WERI-Rb-1 (cell line): ENCODE results near the gene CDH4.

Source experiments
- DNase-seq: peaks from one replicate; pipeline ENCODE4 v3.0.0-alpha.2; 2020
- H3K27ac ChIP-seq: fragments of 250-450 bp; sonication (Bioruptor Pico); 2 replicates; pipeline ENCODE4 v1.5.1; 2020; ENCODE audit warnings: mild to moderate bottlenecking, moderate library complexity
- H3K27me3 ChIP-seq: fragments of 250-450 bp; sonication (Bioruptor Pico); 2 replicates; pipeline ENCODE4 v1.5.1; 2021; ENCODE audit warnings: mild to moderate bottlenecking, low read depth, moderate library complexity; ENCODE audit not compliant: insufficient read depth, severe bottlenecking
- H3K36me3 ChIP-seq: fragments of 250-450 bp; sonication (Bioruptor Pico); 2 replicates; pipeline ENCODE4 v1.5.1; 2020; ENCODE audit warnings: mild to moderate bottlenecking, moderate library complexity
- H3K4me3 ChIP-seq: 2 replicates; pipeline ENCODE4 v1.5.1; 2011; ENCODE audit warnings: low read depth, mild to moderate bottlenecking, control low read depth, low read length
- H3K9me3 ChIP-seq: fragments of 250-450 bp; sonication (Bioruptor Pico); 2 replicates; pipeline ENCODE4 v1.5.1; 2021; ENCODE audit warnings: mild to moderate bottlenecking, moderate library complexity; ENCODE audit not compliant: severe bottlenecking
- TF ChIP-seq, protein P1 (sequence below): IDR thresholded peaks from 2 replicates; pipeline ENCODE4 v1.5.1; 2011; ENCODE audit warnings: low read depth, mild to moderate bottlenecking, control low read depth, inconsistent platforms, low read length

The CDH4 gene

DNA sequence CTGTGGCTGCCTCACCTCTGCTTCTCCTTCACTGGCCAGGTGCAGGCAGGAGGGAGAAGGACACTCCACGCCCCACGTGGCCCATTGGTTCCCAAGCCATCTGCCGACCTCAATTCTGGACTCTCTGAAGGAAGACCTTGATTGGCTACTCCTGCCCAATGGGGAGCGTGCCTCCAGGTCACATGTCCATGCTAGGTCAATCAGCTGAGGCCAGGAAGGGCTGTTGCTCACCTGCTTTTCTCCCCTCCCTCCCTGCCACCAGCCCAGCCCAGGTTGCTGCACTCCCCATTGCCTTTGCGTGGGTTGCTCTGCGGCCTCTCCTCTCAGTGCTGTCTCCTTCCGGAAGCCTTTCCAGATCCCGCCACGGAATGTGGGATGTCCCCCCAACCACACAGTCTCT, 21.9 kb upstream of the CDH4 start:
- no peak overlapping the region for H3K4me3 ChIP-seq
- no peak for DNase-seq
- peaks cover 55% of the 10 kb centered on the region for H3K27me3 ChIP-seq
- no peaks in the 10 kb centered on the region for H3K36me3 ChIP-seq
- H3K27ac ChIP-seq = no peak overlapping the region
- peaks cover 3% of the 10 kb centered on the region for H3K9me3 ChIP-seq
- TF ChIP-seq, protein P1, sequence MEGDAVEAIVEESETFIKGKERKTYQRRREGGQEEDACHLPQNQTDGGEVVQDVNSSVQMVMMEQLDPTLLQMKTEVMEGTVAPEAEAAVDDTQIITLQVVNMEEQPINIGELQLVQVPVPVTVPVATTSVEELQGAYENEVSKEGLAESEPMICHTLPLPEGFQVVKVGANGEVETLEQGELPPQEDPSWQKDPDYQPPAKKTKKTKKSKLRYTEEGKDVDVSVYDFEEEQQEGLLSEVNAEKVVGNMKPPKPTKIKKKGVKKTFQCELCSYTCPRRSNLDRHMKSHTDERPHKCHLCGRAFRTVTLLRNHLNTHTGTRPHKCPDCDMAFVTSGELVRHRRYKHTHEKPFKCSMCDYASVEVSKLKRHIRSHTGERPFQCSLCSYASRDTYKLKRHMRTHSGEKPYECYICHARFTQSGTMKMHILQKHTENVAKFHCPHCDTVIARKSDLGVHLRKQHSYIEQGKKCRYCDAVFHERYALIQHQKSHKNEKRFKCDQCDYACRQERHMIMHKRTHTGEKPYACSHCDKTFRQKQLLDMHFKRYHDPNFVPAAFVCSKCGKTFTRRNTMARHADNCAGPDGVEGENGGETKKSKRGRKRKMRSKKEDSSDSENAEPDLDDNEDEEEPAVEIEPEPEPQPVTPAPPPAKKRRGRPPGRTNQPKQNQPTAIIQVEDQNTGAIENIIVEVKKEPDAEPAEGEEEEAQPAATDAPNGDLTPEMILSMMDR = no peak

DNA sequence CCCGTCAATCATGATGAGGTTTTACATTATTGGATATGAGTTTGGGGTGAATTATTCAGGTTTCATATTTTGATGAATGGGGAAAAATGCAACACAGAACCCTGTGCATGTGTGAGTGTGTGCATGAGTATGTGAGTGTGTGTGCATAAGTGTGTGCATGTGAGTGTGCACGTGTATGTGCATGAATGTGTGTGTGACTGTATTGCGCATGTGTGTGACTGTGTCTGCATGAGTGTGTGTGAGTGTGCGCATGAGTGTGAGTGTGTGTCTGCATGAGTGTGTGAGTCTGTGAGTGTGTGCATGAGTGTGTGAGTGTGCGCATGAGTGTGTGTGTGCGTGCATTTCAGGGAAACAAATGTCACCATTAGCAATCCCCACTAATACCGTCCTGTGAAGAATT, 18.5 kb upstream of the CDH4 start:
- Histone ChIP-seq H3K4me3 (no peak overlapping the region), H3K27ac (no peak overlapping the region), H3K27me3 (peaks cover 51% of the 10 kb centered on the region), H3K9me3 (peaks cover 3% of the 10 kb centered on the region), H3K36me3 (no peaks in the 10 kb centered on the region)
- DNase-seq = no peak
- TF ChIP-seq, protein P1 = no peak

DNA sequence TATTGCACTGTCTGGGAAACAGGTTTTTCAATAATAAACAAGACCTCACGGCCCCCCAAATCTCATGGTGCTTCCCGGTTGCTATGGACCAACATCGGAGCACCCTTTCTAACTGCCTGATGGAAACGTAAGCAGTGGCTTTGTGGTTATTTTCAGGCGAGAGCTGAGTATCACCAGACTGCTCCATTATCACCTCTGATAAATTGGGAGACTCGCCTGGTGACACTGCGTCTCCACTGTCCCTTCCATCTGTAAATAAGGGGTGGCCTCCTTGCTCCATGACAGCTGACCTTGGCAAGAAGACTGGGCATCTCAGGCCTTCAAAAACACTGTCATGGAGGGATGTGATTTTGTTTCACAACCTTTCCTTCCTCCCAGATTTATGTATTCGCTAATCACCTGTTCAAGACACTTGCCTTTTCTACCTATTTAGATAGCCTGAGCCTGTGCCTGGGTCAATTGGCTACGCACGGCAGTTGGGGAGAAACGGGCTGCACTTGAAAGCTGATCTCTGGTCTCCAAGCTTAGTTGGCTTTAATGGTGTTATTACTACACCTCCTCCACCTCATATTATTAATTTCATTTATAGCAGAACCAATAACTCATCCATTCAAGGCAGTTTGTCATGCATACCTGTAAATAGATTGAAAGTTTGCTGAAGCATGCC, 17.7 kb upstream of the CDH4 start:
- no peaks in the 10 kb centered on the region for H3K36me3 ChIP-seq
- H3K27ac ChIP-seq = no peak overlapping the region
- no peak overlapping the region for H3K4me3 ChIP-seq
- peaks cover 47% of the 10 kb centered on the region for H3K27me3 ChIP-seq
- peaks cover 3% of the 10 kb centered on the region for H3K9me3 ChIP-seq
- TF ChIP-seq, protein P1 = no peak
- no peak for DNase-seq

DNA sequence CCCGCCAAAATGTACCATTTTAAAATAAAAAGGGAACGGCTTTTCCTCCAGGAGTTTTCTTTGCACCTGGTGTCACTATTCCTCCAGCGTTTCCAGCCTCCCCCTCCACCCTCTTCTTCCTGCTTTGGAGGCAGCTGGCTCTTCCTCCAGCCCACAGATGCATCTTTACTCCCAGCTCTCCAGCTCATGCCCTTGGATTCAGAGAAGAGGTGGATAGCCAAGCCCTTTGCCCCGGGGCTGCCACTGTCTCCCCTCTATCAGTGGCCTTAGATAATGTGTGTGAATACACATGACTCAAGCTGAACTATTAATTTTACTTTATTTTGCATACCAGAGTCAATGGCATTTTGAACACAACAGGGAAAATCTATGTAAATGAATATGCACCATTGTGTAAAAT, 15.3 kb upstream of the CDH4 start:
- Histone ChIP-seq H3K27me3 (peaks cover 62% of the 10 kb centered on the region), H3K27ac (no peak overlapping the region), H3K4me3 (no peak overlapping the region), H3K9me3 (no peaks in the 10 kb centered on the region), H3K36me3 (no peaks in the 10 kb centered on the region)
- no peak for DNase-seq
- TF ChIP-seq, protein P1 = no peak

DNA sequence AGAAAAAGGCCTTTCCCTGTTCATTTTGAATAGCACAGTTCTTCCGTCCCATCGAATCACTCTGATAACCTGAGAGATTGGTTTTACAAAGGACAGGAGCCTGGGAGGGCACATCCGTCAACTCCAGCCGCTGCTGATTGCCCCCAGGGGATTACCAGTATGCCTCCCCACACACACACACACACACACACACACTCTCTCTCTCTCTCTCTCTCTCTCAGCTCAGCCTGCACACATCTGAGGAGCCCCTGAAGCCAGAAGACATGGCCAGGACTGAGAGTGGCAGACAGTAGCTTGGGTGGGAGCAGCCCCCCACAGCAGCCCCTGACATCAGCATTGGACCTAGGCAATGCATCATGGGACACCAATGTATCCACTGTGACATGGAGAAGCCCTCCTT, 13.2 kb upstream of the CDH4 start:
- DNase-seq = no peak
- H3K27ac ChIP-seq = no peak overlapping the region
- H3K4me3 ChIP-seq = no peak overlapping the region
- TF ChIP-seq, protein P1 = no peak
- H3K36me3 ChIP-seq = no peaks in the 10 kb centered on the region
- H3K27me3 ChIP-seq = peaks cover 70% of the 10 kb centered on the region
- H3K9me3 ChIP-seq = no peaks in the 10 kb centered on the region

DNA sequence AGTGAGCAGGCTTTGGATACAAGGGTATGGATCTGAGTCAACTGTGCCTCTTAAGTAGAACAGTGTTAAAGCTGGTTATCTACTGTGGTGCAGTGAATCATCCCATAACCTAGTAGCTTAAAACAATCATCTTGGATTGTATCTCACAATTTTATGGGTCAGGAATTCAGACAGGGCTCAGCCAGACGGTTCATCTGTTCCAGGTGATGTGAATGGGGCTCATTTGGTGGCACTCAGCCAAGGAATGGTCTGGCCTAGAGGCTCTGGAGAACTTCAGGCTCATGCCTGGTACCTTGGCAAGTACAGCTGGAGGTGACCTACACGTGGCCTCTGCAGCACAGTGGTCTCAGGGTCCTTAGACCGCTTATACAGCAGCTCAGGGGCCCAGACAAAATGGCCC, 11.2 kb upstream of the CDH4 start:
- TF ChIP-seq, protein P1 = no peak

More for the DNA sequence above, 11.2 kb upstream of the CDH4 start:
- Histone ChIP-seq H3K27ac (no peak overlapping the region), H3K4me3 (no peak overlapping the region), H3K9me3 (no peaks in the 10 kb centered on the region), H3K36me3 (no peaks in the 10 kb centered on the region), H3K27me3 (peaks cover 72% of the 10 kb centered on the region)
- no peak for DNase-seq
